ENCODE measurements around the gene C16orf82.

The C16orf82 gene

DNA sequence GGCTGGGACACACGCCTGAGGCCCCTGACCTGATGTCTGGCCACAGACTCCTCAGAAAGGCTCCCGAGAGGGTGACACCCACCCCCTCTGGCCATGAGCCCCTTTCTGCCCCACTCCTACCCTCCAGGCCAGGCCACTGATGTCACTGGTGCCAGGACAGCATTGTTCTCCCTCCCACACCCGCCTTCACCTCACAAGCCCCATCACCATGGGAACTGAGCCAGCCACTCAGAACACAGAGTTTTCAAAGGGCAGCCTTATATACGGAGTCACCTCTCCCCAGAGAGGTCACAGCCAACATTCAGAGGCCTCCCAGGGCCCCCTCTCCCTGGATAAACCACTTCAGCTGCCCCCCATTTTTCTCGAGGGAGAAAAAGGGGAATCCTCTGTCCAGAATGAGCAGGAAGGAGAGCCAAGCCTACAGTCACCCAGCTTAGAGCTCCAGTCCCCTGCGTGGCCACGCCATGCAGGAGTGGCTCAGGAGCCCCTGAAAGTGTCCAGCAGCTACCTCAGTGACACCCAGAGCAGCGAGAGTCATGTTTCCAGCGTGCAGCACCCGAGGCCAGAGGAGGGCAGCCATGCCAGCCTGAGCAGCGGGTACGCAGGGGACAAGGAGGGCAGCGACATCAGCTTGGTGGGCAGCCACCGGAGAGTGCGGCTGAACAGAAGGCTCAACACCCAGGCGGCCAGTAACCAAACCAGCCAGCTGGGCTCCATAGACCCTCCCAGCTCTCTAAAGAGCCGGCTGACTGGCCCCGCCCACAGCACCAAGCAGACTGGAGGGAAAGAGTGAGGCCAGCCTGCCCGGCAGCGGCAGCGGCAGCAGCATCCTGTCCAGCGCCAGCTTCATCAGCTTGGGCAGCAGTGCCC is at the start of gene C16orf82:
C16orf82 (plus strand) TSS at position 260 of the 870 bp plus-strand sequence.
- no peak within 1 kb of the TSS for H3K4me3 ChIP-seq (ENCODE audit: low read depth in 1 of 5, low read length in 5 of 5)
- no peak within 1 kb of the TSS for H3K9ac ChIP-seq (ENCODE audit: low read length in 5 of 5)
- H3K4me1 ChIP-seq (ENCODE audit: control insufficient read depth in 5 of 5, insufficient read depth in 5 of 5, low read length in 5 of 5): no peaks in the 10 kb centered on the region
- no peak within 1 kb of the TSS for H3K27ac ChIP-seq (ENCODE audit: low read depth, low read length)
- peaks cover 0 to 11% (median 7%) of the 10 kb centered on the region in 5 donors for H3K9me3 ChIP-seq (ENCODE audit: control insufficient read depth in 5 of 5, low read length in 5 of 5)
- H3K36me3 ChIP-seq (ENCODE audit: control insufficient read depth in 5 of 5, insufficient read depth in 5 of 5, low read length in 5 of 5): no peaks in the 10 kb centered on the region
- H3K27me3 ChIP-seq (ENCODE audit: control insufficient read depth in 5 of 5, insufficient read depth in 4 of 5, low read length in 5 of 5): peaks cover 5 to 17% (median 6%) of the 10 kb centered on the region in 5 donors

DNA sequence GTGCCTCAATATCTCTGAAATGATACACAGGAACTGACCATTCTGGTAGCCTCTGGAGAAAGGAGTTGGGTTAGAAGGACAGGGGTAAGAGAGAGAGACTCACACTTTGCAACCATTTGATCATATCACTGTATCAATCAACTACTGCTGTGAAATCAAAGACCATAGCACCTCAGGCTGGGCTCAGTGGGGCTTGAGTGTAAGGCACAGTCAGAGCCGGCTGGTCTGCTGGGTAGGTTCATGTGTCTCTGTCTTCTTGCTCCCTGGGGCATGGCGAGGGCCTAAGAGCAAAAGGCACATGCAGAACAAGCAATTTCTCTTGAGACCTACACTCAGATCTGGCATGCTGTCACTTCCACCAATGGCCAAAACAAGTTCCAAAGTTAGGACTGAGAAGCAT is 46.7 kb upstream of the C16orf82 start:
- H3K27ac ChIP-seq (ENCODE audit: low read depth, low read length): no peak overlapping the region
- no peaks in the 10 kb centered on the region for H3K36me3 ChIP-seq (ENCODE audit: control insufficient read depth in 5 of 5, insufficient read depth in 5 of 5, low read length in 5 of 5)
- no peaks in the 10 kb centered on the region for H3K4me1 ChIP-seq (ENCODE audit: control insufficient read depth in 5 of 5, insufficient read depth in 5 of 5, low read length in 5 of 5)
- peaks cover 0 to 4% (median 0%) of the 10 kb centered on the region in 5 donors for H3K27me3 ChIP-seq (ENCODE audit: control insufficient read depth in 5 of 5, insufficient read depth in 4 of 5, low read length in 5 of 5)
- no peak overlapping the region for H3K9ac ChIP-seq (ENCODE audit: low read length in 5 of 5)
- H3K4me3 ChIP-seq (ENCODE audit: low read depth in 1 of 5, low read length in 5 of 5): no peak overlapping the region
- peaks cover 0 to 2% (median 0%) of the 10 kb centered on the region in 5 donors for H3K9me3 ChIP-seq (ENCODE audit: control insufficient read depth in 5 of 5, low read length in 5 of 5)

DNA sequence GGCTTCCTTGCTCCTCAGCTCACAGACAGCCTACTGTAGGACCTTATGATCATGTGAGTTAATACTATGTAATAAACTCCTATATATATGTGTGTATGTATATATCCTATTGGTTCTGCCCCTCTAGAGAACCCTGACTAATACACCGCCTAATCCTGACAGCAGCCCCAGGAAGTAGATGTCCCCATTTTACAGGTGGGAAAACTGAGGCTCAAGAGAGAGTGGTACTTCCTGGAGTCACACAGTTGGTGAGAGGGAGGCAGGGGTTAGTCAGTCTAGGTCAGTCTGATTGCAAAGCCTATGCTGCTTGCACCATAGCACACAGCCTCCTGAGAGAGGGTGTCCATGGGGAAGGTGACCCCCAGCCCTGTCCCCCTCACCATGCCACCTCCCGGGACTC is 42.7 kb upstream of the C16orf82 start:
- no peak overlapping the region for H3K4me3 ChIP-seq (ENCODE audit: low read depth in 1 of 5, low read length in 5 of 5)
- no peak overlapping the region for H3K27ac ChIP-seq (ENCODE audit: low read depth, low read length)
- peaks cover 0 to 2% (median 0%) of the 10 kb centered on the region in 5 donors for H3K9me3 ChIP-seq (ENCODE audit: control insufficient read depth in 5 of 5, low read length in 5 of 5)
- no peaks in the 10 kb centered on the region for H3K4me1 ChIP-seq (ENCODE audit: control insufficient read depth in 5 of 5, insufficient read depth in 5 of 5, low read length in 5 of 5)
- H3K36me3 ChIP-seq (ENCODE audit: control insufficient read depth in 5 of 5, insufficient read depth in 5 of 5, low read length in 5 of 5): no peaks in the 10 kb centered on the region
- peaks cover 0 to 4% (median 0%) of the 10 kb centered on the region in 5 donors for H3K27me3 ChIP-seq (ENCODE audit: control insufficient read depth in 5 of 5, insufficient read depth in 4 of 5, low read length in 5 of 5)
- no peak overlapping the region for H3K9ac ChIP-seq (ENCODE audit: low read length in 5 of 5)

DNA sequence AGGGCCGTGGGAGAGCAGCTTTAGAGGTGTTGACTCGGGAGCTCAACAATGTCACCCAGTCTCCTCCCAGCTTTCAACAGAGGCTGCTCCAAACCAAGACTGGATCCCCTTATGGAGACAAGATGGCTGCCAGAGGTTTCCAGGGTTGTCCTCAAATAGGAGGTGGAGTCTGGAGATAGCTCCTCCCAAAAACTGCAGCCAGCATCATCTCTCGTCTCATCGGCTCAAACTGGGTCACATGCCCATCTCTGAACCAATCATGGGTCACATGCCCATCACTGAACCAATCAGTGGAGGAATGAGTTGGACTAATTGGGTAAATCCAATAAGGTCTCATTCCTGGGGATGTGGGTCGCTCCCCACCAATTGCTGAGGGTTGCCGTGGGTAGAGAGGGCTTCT is 41.1 kb upstream of the C16orf82 start:
- Histone ChIP-seq H3K36me3 (ENCODE audit: control insufficient read depth in 5 of 5, insufficient read depth in 5 of 5, low read length in 5 of 5) (no peaks in the 10 kb centered on the region), H3K4me3 (ENCODE audit: low read depth in 1 of 5, low read length in 5 of 5) (no peak overlapping the region), H3K27ac (ENCODE audit: low read depth, low read length) (no peak overlapping the region), H3K27me3 (ENCODE audit: control insufficient read depth in 5 of 5, insufficient read depth in 4 of 5, low read length in 5 of 5) (peaks cover 0 to 4% (median 0%) of the 10 kb centered on the region in 5 donors), H3K4me1 (ENCODE audit: control insufficient read depth in 5 of 5, insufficient read depth in 5 of 5, low read length in 5 of 5) (no peaks in the 10 kb centered on the region), H3K9ac (ENCODE audit: low read length in 5 of 5) (no peak overlapping the region), H3K9me3 (ENCODE audit: control insufficient read depth in 5 of 5, low read length in 5 of 5) (peaks cover 0 to 2% (median 0%) of the 10 kb centered on the region in 5 donors)

GRCh38 chr16:27027971-27028370 is 38.8 kb upstream of the C16orf82 start:
- Histone ChIP-seq H3K27me3 (ENCODE audit: control insufficient read depth in 5 of 5, insufficient read depth in 4 of 5, low read length in 5 of 5) (peaks cover 0 to under 1% (median 0%) of the 10 kb centered on the region in 5 donors), H3K9ac (ENCODE audit: low read length in 5 of 5) (no peak overlapping the region), H3K9me3 (ENCODE audit: control insufficient read depth in 5 of 5, low read length in 5 of 5) (peaks cover 0 to 2% (median 0%) of the 10 kb centered on the region in 5 donors), H3K36me3 (ENCODE audit: control insufficient read depth in 5 of 5, insufficient read depth in 5 of 5, low read length in 5 of 5) (no peaks in the 10 kb centered on the region), H3K27ac (ENCODE audit: low read depth, low read length) (no peak overlapping the region), H3K4me3 (ENCODE audit: low read depth in 1 of 5, low read length in 5 of 5) (no peak overlapping the region), H3K4me1 (ENCODE audit: control insufficient read depth in 5 of 5, insufficient read depth in 5 of 5, low read length in 5 of 5) (no peaks in the 10 kb centered on the region)

DNA sequence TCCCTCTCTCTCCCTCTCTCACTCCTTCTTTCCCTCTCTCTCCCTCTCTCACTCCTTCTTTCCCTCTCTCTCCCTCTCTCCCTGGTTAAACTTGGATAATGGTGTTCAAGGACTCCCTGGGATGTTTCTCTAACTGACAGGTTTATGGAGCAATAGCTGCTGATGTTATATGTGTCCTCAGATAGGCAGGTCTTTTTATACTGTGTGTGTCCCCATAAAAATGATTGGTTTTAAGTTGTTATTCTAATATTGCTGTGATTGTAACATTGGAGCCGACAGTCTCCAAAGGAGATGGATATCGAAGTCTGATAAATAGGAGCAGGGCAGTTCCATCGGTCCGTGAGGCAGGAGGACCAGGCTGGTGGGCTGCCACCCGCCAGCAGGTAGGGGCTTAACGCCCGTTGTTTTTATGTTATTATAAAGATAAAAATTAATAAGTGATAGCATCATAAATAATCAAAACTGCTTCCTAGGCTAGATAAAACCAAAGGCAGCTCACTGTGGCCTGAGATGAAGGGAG is 38.1 kb upstream of the C16orf82 start:
- no peaks in the 10 kb centered on the region for H3K4me1 ChIP-seq (ENCODE audit: control insufficient read depth in 5 of 5, insufficient read depth in 5 of 5, low read length in 5 of 5)
- no peaks in the 10 kb centered on the region for H3K27me3 ChIP-seq (ENCODE audit: control insufficient read depth in 5 of 5, insufficient read depth in 4 of 5, low read length in 5 of 5)
- no peaks in the 10 kb centered on the region for H3K36me3 ChIP-seq (ENCODE audit: control insufficient read depth in 5 of 5, insufficient read depth in 5 of 5, low read length in 5 of 5)
- H3K9me3 ChIP-seq (ENCODE audit: control insufficient read depth in 5 of 5, low read length in 5 of 5): peaks cover 0 to 2% (median 0%) of the 10 kb centered on the region in 5 donors
- H3K27ac ChIP-seq (ENCODE audit: low read depth, low read length): no peak overlapping the region
- no peak overlapping the region for H3K9ac ChIP-seq (ENCODE audit: low read length in 5 of 5)
- H3K4me3 ChIP-seq (ENCODE audit: low read depth in 1 of 5, low read length in 5 of 5): no peak overlapping the region

- Histone ChIP-seq H3K9ac (ENCODE audit: low read length in 5 of 5) (no peak overlapping the region), H3K36me3 (ENCODE audit: control insufficient read depth in 5 of 5, insufficient read depth in 5 of 5, low read length in 5 of 5) (no peaks in the 10 kb centered on the region), H3K4me3 (ENCODE audit: low read depth in 1 of 5, low read length in 5 of 5) (no peak overlapping the region), H3K9me3 (ENCODE audit: control insufficient read depth in 5 of 5, low read length in 5 of 5) (no peaks in the 10 kb centered on the region), H3K27ac (ENCODE audit: low read depth, low read length) (no peak overlapping the region), H3K4me1 (ENCODE audit: control insufficient read depth in 5 of 5, insufficient read depth in 5 of 5, low read length in 5 of 5) (no peaks in the 10 kb centered on the region), H3K27me3 (ENCODE audit: control insufficient read depth in 5 of 5, insufficient read depth in 4 of 5, low read length in 5 of 5) (no peaks in the 10 kb centered on the region)
These were observed 37.2 kb upstream of the C16orf82 start for GRCh38 chr16:27029525-27029924.

- Histone ChIP-seq H3K27ac (ENCODE audit: low read depth, low read length) (no peak overlapping the region), H3K4me3 (ENCODE audit: low read depth in 1 of 5, low read length in 5 of 5) (no peak overlapping the region), H3K4me1 (ENCODE audit: control insufficient read depth in 5 of 5, insufficient read depth in 5 of 5, low read length in 5 of 5) (no peaks in the 10 kb centered on the region), H3K9me3 (ENCODE audit: control insufficient read depth in 5 of 5, low read length in 5 of 5) (no peaks in the 10 kb centered on the region), H3K27me3 (ENCODE audit: control insufficient read depth in 5 of 5, insufficient read depth in 4 of 5, low read length in 5 of 5) (no peaks in the 10 kb centered on the region), H3K9ac (ENCODE audit: low read length in 5 of 5) (no peak overlapping the region), H3K36me3 (ENCODE audit: control insufficient read depth in 5 of 5, insufficient read depth in 5 of 5, low read length in 5 of 5) (no peaks in the 10 kb centered on the region)
These were observed 33.3 kb upstream of the C16orf82 start for GRCh38 chr16:27033281-27033979.

DNA sequence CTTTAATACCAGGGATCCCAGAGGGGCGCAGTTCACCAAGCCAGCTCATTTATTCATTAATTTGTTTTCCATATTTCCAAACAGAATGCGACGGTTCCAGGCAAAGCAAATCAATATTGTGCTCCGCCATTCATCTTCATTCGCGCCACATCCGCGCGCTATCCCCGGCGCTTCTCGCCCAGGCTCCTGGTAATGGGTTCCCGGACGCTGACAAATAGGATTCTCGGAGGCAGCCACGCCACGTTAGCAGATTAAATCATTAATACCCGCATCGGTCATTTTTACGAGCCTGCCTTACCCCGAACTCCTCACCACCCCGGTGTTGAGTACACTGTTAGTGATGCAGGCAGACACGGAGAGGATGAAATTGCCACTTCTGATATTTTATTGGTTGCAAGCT is 26.0 kb upstream of the C16orf82 start:
- Histone ChIP-seq H3K27me3 (ENCODE audit: control insufficient read depth in 5 of 5, insufficient read depth in 4 of 5, low read length in 5 of 5) (no peaks in the 10 kb centered on the region), H3K36me3 (ENCODE audit: control insufficient read depth in 5 of 5, insufficient read depth in 5 of 5, low read length in 5 of 5) (no peaks in the 10 kb centered on the region), H3K9me3 (ENCODE audit: control insufficient read depth in 5 of 5, low read length in 5 of 5) (peaks cover 0 to 8% (median 5%) of the 10 kb centered on the region in 5 donors), H3K27ac (ENCODE audit: low read depth, low read length) (no peak overlapping the region), H3K4me1 (ENCODE audit: control insufficient read depth in 5 of 5, insufficient read depth in 5 of 5, low read length in 5 of 5) (no peaks in the 10 kb centered on the region), H3K4me3 (ENCODE audit: low read depth in 1 of 5, low read length in 5 of 5) (no peak overlapping the region), H3K9ac (ENCODE audit: low read length in 5 of 5) (no peak overlapping the region)
